Caco-2 (cell line): ENCODE results near the gene ERICH6. TPM values are rescaled to one million over a fixed set of nuclear protein-coding genes. Genes with fewer than 3 reads are reported as not detected.

ENCODE experiments used
- BruUV-seq: library from RNA; stranded (reverse); fragments of 400-500 nt; replicated peaks from 2 replicates; lab custom pipeline; 2021; lab: Mats Ljungman, UMichigan
- CTCF ChIA-PET: fragments of 300-600 bp; sonication (Branson Sonifier 250); formaldehyde crosslinking; loops from one replicate; lab custom pipeline; 2022; ENCODE audit warnings: antibody characterized with exemption; lab: Charles Lee
- POLR2A ChIA-PET: fragments of 300-600 bp; sonication (Branson Sonifier 250); formaldehyde crosslinking; loops from one replicate; lab custom pipeline; 2022; ENCODE audit warnings: antibody characterized with exemption; lab: Charles Lee
- DNase-seq, 2 experiments: peaks; one replicate each; pipeline versions ENCODE4 v3.0.0 to v3.0.0-alpha.2; 2020 to 2022
- H3K27me3 ChIP-seq: replicated peaks from 2 replicates; pipeline ENCODE4 v1.6.0; 2011; ENCODE audit warnings: low read length; ENCODE audit not compliant: control insufficient read depth, insufficient read depth
- H3K36me3 ChIP-seq: 2 replicates; pipeline ENCODE4 v1.5.1; 2011; ENCODE audit warnings: low read length; ENCODE audit not compliant: control insufficient read depth, insufficient read depth
- H3K4me1 ChIP-seq: fragments of 250-450 bp; sonication (Bioruptor Pico); 2 replicates; pipeline ENCODE4 v1.5.1; 2020; ENCODE audit warnings: mild to moderate bottlenecking
- H3K4me3 ChIP-seq: 2 replicates; pipeline ENCODE4 v1.5.1; 2011; ENCODE audit warnings: low read depth, mild to moderate bottlenecking, control low read depth, low read length
- H3K9me3 ChIP-seq: fragments of 250-450 bp; sonication (Bioruptor Pico); 2 replicates; pipeline ENCODE4 v1.5.1; 2020; ENCODE audit warnings: mild to moderate bottlenecking, moderate library complexity
- H3K27ac Mint-ChIP-seq: one replicate; pipeline ENCODE4 v1.8.0; 2022; ENCODE audit warnings: mixed read lengths; ENCODE audit not compliant: unreplicated experiment
- H3K27me3 Mint-ChIP-seq: one replicate; pipeline ENCODE4 v1.8.0; 2022; ENCODE audit warnings: mixed read lengths; ENCODE audit not compliant: insufficient read depth, unreplicated experiment
- H3K36me3 Mint-ChIP-seq: one replicate; pipeline ENCODE4 v1.8.0; 2022; ENCODE audit warnings: mild to moderate bottlenecking, mixed read lengths; ENCODE audit not compliant: insufficient read depth, unreplicated experiment
- H3K4me1 Mint-ChIP-seq: one replicate; pipeline ENCODE4 v1.8.0; 2022; ENCODE audit warnings: low read depth, mixed read lengths; ENCODE audit not compliant: unreplicated experiment
- H3K4me3 Mint-ChIP-seq: one replicate; pipeline ENCODE4 v1.8.0; 2022; ENCODE audit warnings: mild to moderate bottlenecking, moderate library complexity, mixed read lengths; ENCODE audit not compliant: unreplicated experiment
- H3K9me3 Mint-ChIP-seq: one replicate; pipeline ENCODE4 v1.8.0; 2022; ENCODE audit warnings: mixed read lengths; ENCODE audit not compliant: unreplicated experiment
- CTCF ChIP-seq, 2 experiments: fragments of 200-600 bp in 1 of 2; IDR thresholded peaks; 1 replicate in 1 of 2; 2 replicates in 1 of 2; pipeline versions ENCODE4 v1.5.1 to v1.8.0; 2011 to 2022; ENCODE audit warnings: antibody characterized with exemption in 1 of 2, control low read depth in 1 of 2, inconsistent platforms in 1 of 2, low read depth in 1 of 2, low read length in 1 of 2, mild to moderate bottlenecking in 1 of 2, moderate library complexity in 1 of 2; ENCODE audit not compliant: insufficient read depth in 1 of 2, severe bottlenecking in 1 of 2, unreplicated experiment in 1 of 2
- intact Hi-C: fragments of 100-400 bp; cut with micrococcal nuclease; formaldehyde crosslinking; loops from one replicate; pipeline ENCODE4 v1.10.0; 2022; ENCODE audit not compliant: unreplicated experiment
- total RNA-seq: library from RNA; stranded (reverse); gene quantifications from 2 replicates; pipeline ENCODE4 v1.2.3, GENCODE V29; 2022

ERICH6 gene
- total RNA-seq, 1 experiment from 2014 or later: not detected

GRCh38 chr3:150639262-150639661, 64.5 kb downstream of the ERICH6 start:
- no peak overlapping the region for H3K27ac Mint-ChIP-seq
- Histone ChIP-seq H3K27me3 (no peaks in the 10 kb centered on the region), H3K4me1 (no peaks in the 10 kb centered on the region), H3K4me3 (no peak overlapping the region), H3K36me3 (no peaks in the 10 kb centered on the region), H3K9me3 (no peaks in the 10 kb centered on the region)
- no peak for DNase-seq
- H3K4me3 Mint-ChIP-seq: no peak overlapping the region
- ChIA-PET POLR2A (no interaction called here), CTCF (no interaction called here)
- no peaks in the 10 kb centered on the region for H3K9me3 Mint-ChIP-seq
- intact Hi-C loops: no loop called here
- no TSS peak for BruUV-seq
- H3K36me3 Mint-ChIP-seq: no peaks in the 10 kb centered on the region
- TF ChIP-seq CTCF (IDR thresholded peaks at IDR 0.05; ENCODE audit: insufficient read depth in 1 of 2, low read depth in 1 of 2, low read length in 1 of 2, severe bottlenecking in 1 of 2, unreplicated experiment in 1 of 2): no peak
- no peaks in the 10 kb centered on the region for H3K4me1 Mint-ChIP-seq
- no peaks in the 10 kb centered on the region for H3K27me3 Mint-ChIP-seq

GRCh38 chr3:150636258-150636657, 67.5 kb downstream of the ERICH6 start:
- H3K4me1 ChIP-seq: no peaks in the 10 kb centered on the region
- CTCF ChIA-PET: no interaction called here
- intact Hi-C loops: no loop called here
- H3K36me3 ChIP-seq: no peaks in the 10 kb centered on the region
- H3K36me3 Mint-ChIP-seq: no peaks in the 10 kb centered on the region
- no peak overlapping the region for H3K4me3 ChIP-seq
- no peak overlapping the region for H3K27ac Mint-ChIP-seq
- POLR2A ChIA-PET: no interaction called here
- H3K4me1 Mint-ChIP-seq: no peaks in the 10 kb centered on the region
- H3K27me3 ChIP-seq: no peaks in the 10 kb centered on the region
- DNase-seq: no peak
- BruUV-seq: no TSS peak
- H3K4me3 Mint-ChIP-seq: no peak overlapping the region
- TF ChIP-seq CTCF (IDR thresholded peaks at IDR 0.05; ENCODE audit: insufficient read depth in 1 of 2, low read depth in 1 of 2, low read length in 1 of 2, severe bottlenecking in 1 of 2, unreplicated experiment in 1 of 2): no peak
- no peaks in the 10 kb centered on the region for H3K9me3 Mint-ChIP-seq
- H3K9me3 ChIP-seq: no peaks in the 10 kb centered on the region
- H3K27me3 Mint-ChIP-seq: no peaks in the 10 kb centered on the region

- DNase-seq: no peak
- Mint-ChIP-seq H3K27ac (no peak overlapping the region), H3K9me3 (no peaks in the 10 kb centered on the region), H3K4me3 (no peak overlapping the region), H3K27me3 (no peaks in the 10 kb centered on the region), H3K36me3 (peaks cover 3% of the 10 kb centered on the region), H3K4me1 (no peaks in the 10 kb centered on the region)
- Histone ChIP-seq H3K4me3 (no peak overlapping the region), H3K4me1 (no peaks in the 10 kb centered on the region), H3K36me3 (no peaks in the 10 kb centered on the region; the same call in 1 of the 2 replicates), H3K9me3 (no peaks in the 10 kb centered on the region), H3K27me3 (no peaks in the 10 kb centered on the region)
- no peak for TF ChIP-seq CTCF (IDR thresholded peaks at IDR 0.05; ENCODE audit: insufficient read depth in 1 of 2, low read depth in 1 of 2, low read length in 1 of 2, severe bottlenecking in 1 of 2, unreplicated experiment in 1 of 2)
- BruUV-seq: no TSS peak
- ChIA-PET POLR2A (no interaction called here), CTCF (no interaction called here)
- intact Hi-C loops: no loop called here
These were observed 68.2 kb downstream of the ERICH6 start for GRCh38 chr3:150635526-150635925.
